CD8-positive, alpha-beta memory T cell (primary cell): Measurements from ENCODE around the gene NKAIN4. TPM values are rescaled to one million over a fixed set of nuclear protein-coding genes. Genes with fewer than 3 reads are reported as not detected.
A peak's percentile ranks its signal among the peaks of the same experiment; 100 is the strongest.

ENCODE experiments used
- CTCF ChIA-PET: fragments of 350-600 bp; sonication (Branson Sonifier 250); formaldehyde crosslinking; loops from one replicate; lab custom pipeline; 2021; ENCODE audit warnings: antibody characterized with exemption; lab: Charles Lee
- POLR2A ChIA-PET: fragments of 350-600 bp; sonication (Branson Sonifier 250); formaldehyde crosslinking; loops from one replicate; lab custom pipeline; 2021; ENCODE audit warnings: antibody characterized with exemption; lab: Charles Lee
- DNase-seq, 5 donors: peaks; one replicate each; pipeline versions ENCODE4 v3.0.0 to v3.0.0-alpha.2; 2020 to 2022; ENCODE audit warnings: mixed read lengths in 1 of 5
- H3K27ac ChIP-seq: one replicate; pipeline ENCODE4 v1.7.0; 2013; ENCODE audit warnings: low read depth, mild to moderate bottlenecking, low read length, moderate library complexity
- H3K27me3 ChIP-seq: 2 replicates; pipeline ENCODE4 v1.7.0; 2013; ENCODE audit warnings: low read length, mild to moderate bottlenecking; ENCODE audit not compliant: insufficient read depth, poor library complexity, severe bottlenecking
- H3K36me3 ChIP-seq: 2 replicates; pipeline ENCODE4 v1.7.0; 2013; ENCODE audit warnings: mild to moderate bottlenecking, low read length, moderate library complexity; ENCODE audit not compliant: insufficient read depth
- H3K4me1 ChIP-seq: 2 replicates; pipeline ENCODE4 v1.7.0; 2013; ENCODE audit warnings: mild to moderate bottlenecking, low read length, moderate library complexity; ENCODE audit not compliant: insufficient read depth
- H3K4me3 ChIP-seq: 2 replicates; pipeline ENCODE4 v1.7.0; 2013; ENCODE audit warnings: mild to moderate bottlenecking, low read length
- H3K9me3 ChIP-seq: 2 replicates; pipeline ENCODE4 v1.7.0; 2013; ENCODE audit warnings: mild to moderate bottlenecking, low read length
- H3K27ac Mint-ChIP-seq, 8 donors: one replicate each; pipeline ENCODE4 v1.8.0; 2020 to 2021; ENCODE audit warnings: mixed read lengths in 8 of 8, mild to moderate bottlenecking in 6 of 8, inconsistent platforms in 3 of 8, moderate library complexity in 3 of 8
- H3K27me3 Mint-ChIP-seq, 2 donors: one replicate each; pipeline ENCODE4 v1.8.0; 2020 to 2021; ENCODE audit warnings: mixed read lengths in 2 of 2, mild to moderate bottlenecking in 1 of 2, moderate library complexity in 1 of 2
- H3K36me3 Mint-ChIP-seq, 3 donors: one replicate each; pipeline ENCODE4 v1.8.0; 2020 to 2021; ENCODE audit warnings: mixed read lengths in 3 of 3, inconsistent platforms in 1 of 3, mild to moderate bottlenecking in 1 of 3
- H3K4me1 Mint-ChIP-seq, 3 donors: one replicate each; pipeline ENCODE4 v1.8.0; 2020 to 2021; ENCODE audit warnings: mixed read lengths in 3 of 3, inconsistent platforms in 1 of 3, mild to moderate bottlenecking in 1 of 3
- H3K4me3 Mint-ChIP-seq, 7 donors: one replicate each; pipeline ENCODE4 v1.8.0; 2020 to 2021; ENCODE audit warnings: mixed read lengths in 7 of 7, mild to moderate bottlenecking in 6 of 7, moderate library complexity in 4 of 7, inconsistent platforms in 2 of 7
- H3K9me3 Mint-ChIP-seq, 5 donors: one replicate each; pipeline ENCODE4 v1.8.0; 2020 to 2022; ENCODE audit warnings: mixed read lengths in 5 of 5, mild to moderate bottlenecking in 3 of 5, moderate library complexity in 2 of 5, inconsistent platforms in 1 of 5
- polyA plus RNA-seq: library from polyadenylated mRNA; unstranded; fragments of 300-500 nt; fragmentation: Illumina TruSeq; gene quantifications from one replicate; pipeline ENCODE4 v1.2.3, GENCODE V29; 2021
- total RNA-seq, 2 experiments: library from RNA; stranded (reverse); gene quantifications; one replicate each; pipeline ENCODE4 v1.2.3, GENCODE V29; 2021

Gene NKAIN4
- total and polyA plus RNA-seq, 3 experiments from 2014 or later, result not detected

- H3K27ac ChIP-seq, result no peak overlapping the region
- ChIA-PET CTCF (interaction anchor here (1.2 to 3.9 kb wide), 2 partner anchors 10 to 148 kb away, joined by 3 to 27 read pairs; no protein-coding TSS in a partner anchor), POLR2A (no interaction called here)
- H3K4me3 ChIP-seq, result no peak overlapping the region
- no peak overlapping the region for H3K27ac Mint-ChIP-seq
- H3K36me3 Mint-ChIP-seq, result no peaks in the 10 kb centered on the region
- no peaks in the 10 kb centered on the region for H3K36me3 ChIP-seq
- H3K27me3 ChIP-seq, result peaks cover 23% of the 10 kb centered on the region
- peaks cover 14 to 48% of the 10 kb centered on the region in 2 donors for H3K27me3 Mint-ChIP-seq
- DNase-seq, result no peak
- H3K9me3 ChIP-seq, result no peaks in the 10 kb centered on the region
- no peaks in the 10 kb centered on the region for H3K4me1 ChIP-seq
- no peaks in the 10 kb centered on the region for H3K9me3 Mint-ChIP-seq
- H3K4me1 Mint-ChIP-seq, result peaks cover 0 to 7% (median 0%) of the 10 kb centered on the region in 3 donors
- H3K4me3 Mint-ChIP-seq, result no peak overlapping the region
Observed at GRCh38 chr20:63233924-63234323, 20.3 kb downstream of the NKAIN4 start.

DNA sequence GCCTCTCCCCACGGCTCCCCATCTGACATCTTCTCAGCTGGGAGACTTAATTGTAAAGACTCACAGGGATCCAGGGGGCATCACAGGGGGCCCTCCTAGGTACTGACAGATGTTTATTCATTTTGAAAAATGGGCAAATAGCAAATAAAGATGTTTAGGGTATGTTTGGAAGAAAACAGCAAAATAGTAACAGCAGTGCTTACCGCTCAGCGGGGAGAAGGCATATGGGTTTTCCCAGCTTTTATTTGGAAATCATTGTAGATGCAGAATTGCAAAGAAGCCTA, 21.3 kb downstream of the NKAIN4 start:
- no peaks in the 10 kb centered on the region for H3K9me3 ChIP-seq
- peak overlapping the region in 1 of 8 donors; percentile 22 for H3K27ac Mint-ChIP-seq
- DNase-seq, result no peak
- H3K27ac ChIP-seq, result no peak overlapping the region
- no peaks in the 10 kb centered on the region for H3K36me3 Mint-ChIP-seq
- H3K36me3 ChIP-seq, result no peaks in the 10 kb centered on the region
- no peaks in the 10 kb centered on the region for H3K4me1 ChIP-seq
- ChIA-PET POLR2A (no interaction called here), CTCF (interaction anchor here (3.9 kb wide), 1 partner anchor 9 kb away, joined by 27 read pairs; no protein-coding TSS in a partner anchor)
- no peak overlapping the region for H3K4me3 Mint-ChIP-seq
- H3K4me3 ChIP-seq, result no peak overlapping the region
- H3K27me3 Mint-ChIP-seq, result peaks cover 16 to 53% of the 10 kb centered on the region in 2 donors
- H3K9me3 Mint-ChIP-seq, result no peaks in the 10 kb centered on the region
- peaks cover 23% of the 10 kb centered on the region for H3K27me3 ChIP-seq
- peaks cover 0 to 7% (median 0%) of the 10 kb centered on the region in 3 donors for H3K4me1 Mint-ChIP-seq

DNA sequence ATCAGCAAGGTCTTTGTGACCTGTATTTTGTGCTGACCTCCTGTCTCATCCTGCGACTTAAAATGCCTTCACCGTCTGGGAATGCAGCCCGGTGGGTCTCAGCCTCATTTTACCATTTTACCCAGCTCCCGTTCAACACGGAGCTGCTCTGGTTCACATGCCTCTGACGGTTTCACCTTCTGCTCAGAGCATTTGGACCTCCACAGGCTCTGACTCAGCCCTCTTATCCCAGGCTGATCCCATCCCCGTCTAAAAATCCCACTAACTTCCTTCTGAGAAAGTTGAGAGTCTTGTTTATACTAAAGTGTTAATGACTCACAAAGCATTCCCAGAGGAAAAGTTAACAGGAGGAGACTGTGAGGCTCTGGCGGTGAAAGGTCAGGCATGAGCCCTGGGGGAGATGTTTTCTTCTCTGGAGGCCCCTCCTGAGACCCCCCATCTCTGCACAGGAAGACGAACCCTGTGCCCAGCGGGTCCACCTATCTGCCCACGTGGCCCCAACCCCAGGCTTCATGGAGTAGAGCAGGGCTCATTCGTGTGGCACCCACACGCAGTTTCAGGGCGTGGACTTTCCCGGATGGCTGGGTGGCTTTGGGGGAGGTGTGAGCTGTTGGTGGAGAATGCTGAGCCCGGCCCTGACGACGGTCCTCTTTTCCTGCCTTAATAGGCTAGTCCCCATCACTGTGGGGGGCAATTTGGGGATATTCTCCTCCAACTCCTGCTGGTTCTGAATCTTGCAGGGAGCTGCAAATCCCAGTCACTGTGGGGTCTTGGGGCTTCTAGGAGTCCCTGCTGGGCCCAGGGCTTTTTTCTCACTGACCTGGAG, 21.8 kb downstream of the NKAIN4 start:
- Mint-ChIP-seq H3K27me3 (peaks cover 16 to 53% of the 10 kb centered on the region in 2 donors), H3K27ac (no peak overlapping the region), H3K4me3 (no peak overlapping the region), H3K4me1 (peaks cover 0 to 7% (median 0%) of the 10 kb centered on the region in 3 donors), H3K9me3 (no peaks in the 10 kb centered on the region), H3K36me3 (no peaks in the 10 kb centered on the region)
- H3K4me1 ChIP-seq, result no peaks in the 10 kb centered on the region
- peaks cover 23% of the 10 kb centered on the region for H3K27me3 ChIP-seq
- no peak overlapping the region for H3K27ac ChIP-seq
- H3K36me3 ChIP-seq, result no peaks in the 10 kb centered on the region
- POLR2A ChIA-PET, result no interaction called here
- CTCF ChIA-PET, result interaction anchor here (3.9 kb wide), 1 partner anchor 8 kb away, joined by 27 read pairs; no protein-coding TSS in a partner anchor
- no peak for DNase-seq
- no peaks in the 10 kb centered on the region for H3K9me3 ChIP-seq
- no peak overlapping the region for H3K4me3 ChIP-seq

GRCh38 chr20:63230800-63231268, 23.4 kb downstream of the NKAIN4 start:
- H3K4me1 ChIP-seq, result no peaks in the 10 kb centered on the region
- H3K4me1 Mint-ChIP-seq, result peaks cover 0 to 7% (median 0%) of the 10 kb centered on the region in 3 donors
- POLR2A ChIA-PET, result no interaction called here
- CTCF ChIA-PET, result no interaction called here
- H3K27me3 ChIP-seq, result peaks cover 23% of the 10 kb centered on the region
- peaks cover 16 to 56% of the 10 kb centered on the region in 2 donors for H3K27me3 Mint-ChIP-seq
- no peak overlapping the region for H3K27ac ChIP-seq
- no peak overlapping the region for H3K4me3 ChIP-seq
- no peaks in the 10 kb centered on the region for H3K9me3 ChIP-seq
- H3K27ac Mint-ChIP-seq, result no peak overlapping the region
- no peak for DNase-seq
- H3K4me3 Mint-ChIP-seq, result no peak overlapping the region
- no peaks in the 10 kb centered on the region for H3K36me3 Mint-ChIP-seq
- H3K9me3 Mint-ChIP-seq, result no peaks in the 10 kb centered on the region
- no peaks in the 10 kb centered on the region for H3K36me3 ChIP-seq

DNA sequence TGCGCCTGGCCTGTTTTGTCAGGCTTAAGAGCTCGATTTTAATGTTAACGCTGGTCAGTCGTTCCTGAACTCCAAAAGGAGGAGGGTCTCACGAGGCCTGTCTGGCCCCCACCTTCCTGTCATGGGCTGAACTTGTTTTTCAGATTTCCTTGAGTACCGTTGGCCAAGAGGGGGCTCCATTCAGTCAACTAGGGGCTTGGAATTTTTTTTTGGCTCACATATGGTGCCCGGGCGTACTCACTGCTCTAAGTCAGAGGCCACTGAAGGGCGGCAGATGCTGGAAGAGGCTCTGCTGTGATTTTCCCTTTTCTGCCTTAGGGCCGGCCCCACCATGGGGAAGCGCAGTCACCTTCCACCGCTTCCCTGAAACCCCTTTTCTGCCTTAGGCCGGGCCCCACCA, 25.5 kb downstream of the NKAIN4 start:
- ChIA-PET POLR2A (no interaction called here), CTCF (no interaction called here)
- Histone ChIP-seq H3K9me3 (no peaks in the 10 kb centered on the region), H3K27me3 (peaks cover 23% of the 10 kb centered on the region), H3K36me3 (no peaks in the 10 kb centered on the region), H3K27ac (no peak overlapping the region), H3K4me1 (no peaks in the 10 kb centered on the region), H3K4me3 (no peak overlapping the region)
- Mint-ChIP-seq H3K27ac (no peak overlapping the region), H3K9me3 (no peaks in the 10 kb centered on the region), H3K4me3 (no peak overlapping the region), H3K4me1 (peaks cover 0 to 3% (median 0%) of the 10 kb centered on the region in 3 donors), H3K36me3 (no peaks in the 10 kb centered on the region), H3K27me3 (peaks cover 16 to 55% of the 10 kb centered on the region in 2 donors)
- no peak for DNase-seq

DNA sequence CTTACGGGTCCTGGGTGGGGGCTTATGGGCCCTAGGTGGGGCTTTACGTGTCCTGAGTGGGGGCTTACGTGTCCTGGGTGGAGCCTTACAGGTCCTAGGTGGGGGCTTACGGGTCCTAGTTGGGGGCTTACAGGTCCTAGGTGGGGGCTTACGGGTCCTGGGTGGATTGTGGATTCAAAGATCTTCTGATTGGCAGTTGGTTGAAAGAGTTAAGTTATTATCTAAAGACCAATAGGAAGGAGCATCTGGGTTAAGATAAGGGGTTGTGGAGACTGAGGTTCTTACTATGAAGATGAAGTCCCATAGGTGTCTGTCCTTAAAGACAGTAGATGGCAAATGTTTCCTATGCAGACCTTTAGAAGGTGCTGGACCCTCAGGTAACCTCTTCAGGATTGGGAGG, 27.0 kb downstream of the NKAIN4 start:
- POLR2A ChIA-PET, result no interaction called here
- peaks cover 18% of the 10 kb centered on the region for H3K27me3 ChIP-seq
- no peak overlapping the region for H3K4me3 Mint-ChIP-seq
- H3K9me3 ChIP-seq, result no peaks in the 10 kb centered on the region
- no peaks in the 10 kb centered on the region for H3K9me3 Mint-ChIP-seq
- H3K4me1 ChIP-seq, result no peaks in the 10 kb centered on the region
- CTCF ChIA-PET, result no interaction called here
- no peak overlapping the region for H3K4me3 ChIP-seq
- peaks cover 0 to 3% (median 0%) of the 10 kb centered on the region in 3 donors for H3K4me1 Mint-ChIP-seq
- H3K27ac Mint-ChIP-seq, result peak overlapping the region in 1 of 8 donors; percentile 60
- no peak overlapping the region for H3K27ac ChIP-seq
- no peak for DNase-seq
- no peaks in the 10 kb centered on the region for H3K36me3 ChIP-seq
- peaks cover 12 to 45% of the 10 kb centered on the region in 2 donors for H3K27me3 Mint-ChIP-seq
- H3K36me3 Mint-ChIP-seq, result no peaks in the 10 kb centered on the region

DNA sequence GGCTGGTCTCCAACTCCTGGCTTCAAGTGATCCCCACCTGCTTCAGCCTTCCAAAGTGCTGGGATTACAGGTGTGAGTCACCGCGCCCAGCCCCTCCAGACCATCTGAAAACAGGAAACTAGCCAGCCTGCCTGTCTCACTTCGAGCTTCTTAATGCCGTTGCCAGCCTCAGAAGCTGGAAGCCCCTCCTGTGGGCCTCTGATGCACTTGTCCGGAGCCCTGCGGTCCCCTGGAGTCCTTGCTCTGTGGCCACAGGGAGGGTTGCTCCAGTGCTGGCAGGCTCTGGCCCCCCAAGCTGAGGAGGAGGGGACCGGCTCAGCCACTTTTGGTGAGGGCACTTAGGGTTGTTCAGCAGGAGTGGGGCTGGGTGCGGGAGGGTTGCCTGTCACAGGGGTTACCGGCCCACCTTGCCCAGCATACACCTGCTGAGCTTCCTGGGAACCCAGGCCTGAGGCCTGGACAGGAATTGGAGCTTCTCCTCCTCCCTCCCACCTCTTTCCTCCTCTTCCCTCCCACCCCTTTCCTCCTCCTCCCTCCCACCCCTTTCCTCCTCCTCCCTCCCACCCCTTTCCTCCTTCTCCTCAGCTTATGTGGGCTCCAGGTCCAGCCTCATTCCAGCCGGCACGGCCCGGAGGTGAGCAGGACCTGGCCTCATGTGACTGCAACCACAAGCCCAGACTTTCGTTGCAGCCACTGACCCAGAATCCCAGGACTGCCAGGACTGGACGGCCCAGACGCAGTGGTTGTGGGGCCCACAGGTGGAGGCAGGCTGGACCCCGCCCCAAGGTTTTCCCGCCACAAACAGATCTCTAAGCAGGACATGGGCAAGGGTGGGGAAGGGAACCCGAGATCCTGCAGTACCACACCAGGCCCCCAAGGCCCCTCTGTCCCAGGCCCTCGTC, 28.0 kb downstream of the NKAIN4 start:
- H3K27ac Mint-ChIP-seq, result no peak overlapping the region
- H3K27ac ChIP-seq, result no peak overlapping the region
- H3K4me3 ChIP-seq, result no peak overlapping the region
- no peaks in the 10 kb centered on the region for H3K36me3 Mint-ChIP-seq
- no peaks in the 10 kb centered on the region for H3K9me3 ChIP-seq
- H3K27me3 Mint-ChIP-seq, result peaks cover 8 to 35% of the 10 kb centered on the region in 2 donors
- H3K4me1 Mint-ChIP-seq, result peaks cover 0 to 3% (median 0%) of the 10 kb centered on the region in 3 donors
- H3K4me3 Mint-ChIP-seq, result no peak overlapping the region
- no peaks in the 10 kb centered on the region for H3K36me3 ChIP-seq
- H3K9me3 Mint-ChIP-seq, result no peaks in the 10 kb centered on the region
- ChIA-PET POLR2A (no interaction called here), CTCF (interaction anchor here (1.2 to 4.2 kb wide), 2 partner anchors 7 to 11 kb away, joined by 3 to 27 read pairs; no protein-coding TSS in a partner anchor)
- no peak for DNase-seq
- no peaks in the 10 kb centered on the region for H3K4me1 ChIP-seq
- H3K27me3 ChIP-seq, result peaks cover 16% of the 10 kb centered on the region
